Measurements from ENCODE around the gene PCBP2.
"Not testable (repeated sequence)": the region's sequence is repeated elsewhere in the genome, so short reads cannot be mapped to it uniquely, and the experiment has no call there.

- TF ChIP-seq, protein P1, sequence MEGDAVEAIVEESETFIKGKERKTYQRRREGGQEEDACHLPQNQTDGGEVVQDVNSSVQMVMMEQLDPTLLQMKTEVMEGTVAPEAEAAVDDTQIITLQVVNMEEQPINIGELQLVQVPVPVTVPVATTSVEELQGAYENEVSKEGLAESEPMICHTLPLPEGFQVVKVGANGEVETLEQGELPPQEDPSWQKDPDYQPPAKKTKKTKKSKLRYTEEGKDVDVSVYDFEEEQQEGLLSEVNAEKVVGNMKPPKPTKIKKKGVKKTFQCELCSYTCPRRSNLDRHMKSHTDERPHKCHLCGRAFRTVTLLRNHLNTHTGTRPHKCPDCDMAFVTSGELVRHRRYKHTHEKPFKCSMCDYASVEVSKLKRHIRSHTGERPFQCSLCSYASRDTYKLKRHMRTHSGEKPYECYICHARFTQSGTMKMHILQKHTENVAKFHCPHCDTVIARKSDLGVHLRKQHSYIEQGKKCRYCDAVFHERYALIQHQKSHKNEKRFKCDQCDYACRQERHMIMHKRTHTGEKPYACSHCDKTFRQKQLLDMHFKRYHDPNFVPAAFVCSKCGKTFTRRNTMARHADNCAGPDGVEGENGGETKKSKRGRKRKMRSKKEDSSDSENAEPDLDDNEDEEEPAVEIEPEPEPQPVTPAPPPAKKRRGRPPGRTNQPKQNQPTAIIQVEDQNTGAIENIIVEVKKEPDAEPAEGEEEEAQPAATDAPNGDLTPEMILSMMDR (conservative IDR thresholded peaks at IDR 0.05), result not testable (repeated sequence)
- not testable (repeated sequence) for TF ChIP-seq ZFX (IDR thresholded peaks at IDR 0.05)
Observed at GRCh38 chr12:53481458-53481857, 29.6 kb downstream of the PCBP2 start.
